ENCODE measurements around the gene FMO5.

GRCh38 chr1:147163019-147163418 lies 62.1 kb downstream of the FMO5 start:
- TF ChIP-seq CTCF (IDR thresholded peaks at IDR 0.05; ENCODE audit: low read depth, low read length, missing input control) = no peak
- TF ChIP-seq REST (IDR thresholded peaks at IDR 0.05) = no peak
- no peak for TF ChIP-seq MAX (IDR thresholded peaks at IDR 0.05)
- TF ChIP-seq ATF3 (IDR thresholded peaks at IDR 0.05) = no peak
- no peak for TF ChIP-seq YY1 (IDR thresholded peaks at IDR 0.05)
- no peak for TF ChIP-seq RAD21 (IDR thresholded peaks at IDR 0.05)
- no peak for TF ChIP-seq JUND (IDR thresholded peaks at IDR 0.05)
- no peak for TF ChIP-seq TAF1 (conservative IDR thresholded peaks at IDR 0.05)
- TF ChIP-seq GABPA (IDR thresholded peaks at IDR 0.05 in 1 of 2, conservative IDR thresholded peaks at IDR 0.05 in 1 of 2) = no peak
- no peak for TF ChIP-seq SP1 (IDR thresholded peaks at IDR 0.05)
- no peak for TF ChIP-seq HNF4A (conservative IDR thresholded peaks at IDR 0.05)

All from liver (tissue), 3 donors.